Liver (tissue), 9 donors: ENCODE results near the gene PDK1. TPM values are rescaled to one million over a fixed set of nuclear protein-coding genes. Genes with fewer than 3 reads are reported as not detected.

Source experiments
- DNase-seq: peaks from one replicate; pipeline ENCODE4 v3.0.0-alpha.2; 2017; ENCODE audit warnings: low spot score
- H3K27ac ChIP-seq, 2 donors: one replicate each; pipeline ENCODE4 v1.7.0; 2013; ENCODE audit warnings: inconsistent platforms in 2 of 2, low read length in 2 of 2, control low read depth in 1 of 2, low read depth in 1 of 2, mild to moderate bottlenecking in 1 of 2
- H3K27me3 ChIP-seq, 4 donors: one replicate each; pipeline versions ENCODE4 v1.6.1 to v1.7.0; 2013; ENCODE audit warnings: low read length in 3 of 4, inconsistent platforms in 1 of 4, mild to moderate bottlenecking in 1 of 4, moderate library complexity in 1 of 4; ENCODE audit not compliant: control insufficient read depth in 4 of 4, insufficient read depth in 4 of 4
- H3K36me3 ChIP-seq, 4 donors: one replicate each; pipeline versions ENCODE4 v1.6.1 to v1.7.0; 2013; ENCODE audit warnings: low read length in 3 of 4, mild to moderate bottlenecking in 3 of 4, low read depth in 1 of 4, moderate library complexity in 1 of 4; ENCODE audit not compliant: control insufficient read depth in 4 of 4, insufficient read depth in 3 of 4
- H3K4me1 ChIP-seq, 4 donors: one replicate each; pipeline versions ENCODE4 v1.6.1 to v1.7.0; 2013; ENCODE audit warnings: low read length in 3 of 4, mild to moderate bottlenecking in 3 of 4, moderate library complexity in 1 of 4; ENCODE audit not compliant: control insufficient read depth in 4 of 4, insufficient read depth in 4 of 4
- H3K4me3 ChIP-seq, 3 donors: one replicate each; pipeline versions ENCODE4 v1.6.1 to v1.7.0; 2013; ENCODE audit warnings: low read length in 3 of 3, control low read depth in 1 of 3, low read depth in 1 of 3, mild to moderate bottlenecking in 1 of 3
- H3K9ac ChIP-seq, 2 donors: one replicate each; pipeline ENCODE4 v1.7.0; 2013; ENCODE audit warnings: low read length in 2 of 2, mild to moderate bottlenecking in 2 of 2, moderate library complexity in 2 of 2, control low read depth in 1 of 2, low read depth in 1 of 2
- H3K9me3 ChIP-seq, 4 donors: one replicate each; pipeline versions ENCODE4 v1.6.1 to v1.7.0; 2013; ENCODE audit warnings: low read length in 3 of 4; ENCODE audit not compliant: control insufficient read depth in 4 of 4
- ATF3 ChIP-seq: IDR thresholded peaks from 2 replicates; pipeline ENCODE4 v1.6.1; 2016; ENCODE audit warnings: antibody characterized with exemption
- CTCF ChIP-seq: fragments of 150-350 bp; IDR thresholded peaks from 2 replicates; pipeline ENCODE4 v1.5.1; 2017; ENCODE audit warnings: improper control_type of control experiment, low read depth, low read length; ENCODE audit not compliant: missing input control
- EGR1 ChIP-seq, 2 donors: IDR thresholded peaks; 2 replicates each; pipeline ENCODE4 v1.6.1; 2016 to 2018; ENCODE audit warnings: antibody characterized with exemption in 2 of 2, low read depth in 2 of 2
- FOXA2 ChIP-seq: IDR thresholded peaks from 2 replicates; pipeline ENCODE4 v1.6.1; 2016; ENCODE audit warnings: antibody characterized with exemption
- GABPA ChIP-seq, 2 donors: IDR thresholded peaks in 1 of 2; conservative IDR thresholded peaks in 1 of 2; 2 replicates each; pipeline ENCODE4 v1.6.1; 2016; ENCODE audit warnings: antibody characterized with exemption in 2 of 2, mild to moderate bottlenecking in 1 of 2, moderate library complexity in 1 of 2
- HNF4A ChIP-seq, 2 donors: conservative IDR thresholded peaks; 2 replicates each; pipeline ENCODE4 v1.6.1; 2016; ENCODE audit warnings: antibody characterized with exemption in 2 of 2, mild to moderate bottlenecking in 2 of 2
- HNF4G ChIP-seq: IDR thresholded peaks from 2 replicates; pipeline ENCODE4 v1.6.1; 2016; ENCODE audit warnings: antibody characterized with exemption
- JUND ChIP-seq, 2 donors: IDR thresholded peaks; 2 replicates each; pipeline ENCODE4 v1.6.1; 2016; ENCODE audit warnings: antibody characterized with exemption in 2 of 2
- MAX ChIP-seq: IDR thresholded peaks from 2 replicates; pipeline ENCODE4 v1.6.1; 2016; ENCODE audit warnings: antibody characterized with exemption
- NR2F2 ChIP-seq: IDR thresholded peaks from 2 replicates; pipeline ENCODE4 v1.6.1; 2016; ENCODE audit warnings: antibody characterized with exemption
- RAD21 ChIP-seq, 2 donors: IDR thresholded peaks; 2 replicates each; pipeline ENCODE4 v1.6.1; 2016; ENCODE audit warnings: antibody characterized with exemption in 2 of 2, mild to moderate bottlenecking in 2 of 2
- REST ChIP-seq: IDR thresholded peaks from 2 replicates; pipeline ENCODE4 v1.6.1; 2016; ENCODE audit warnings: antibody characterized with exemption, mild to moderate bottlenecking
- SP1 ChIP-seq: IDR thresholded peaks from 2 replicates; pipeline ENCODE4 v1.6.1; 2018; ENCODE audit warnings: antibody characterized with exemption, mild to moderate bottlenecking
- TAF1 ChIP-seq: conservative IDR thresholded peaks from 2 replicates; pipeline ENCODE4 v1.6.1; 2016; ENCODE audit warnings: antibody characterized with exemption, mild to moderate bottlenecking
- ZBTB33 ChIP-seq: IDR thresholded peaks from 2 replicates; pipeline ENCODE4 v1.6.1; 2016; ENCODE audit warnings: antibody characterized with exemption
- WGBS: extraction: QIAGEN DNeasy Blood & Tissue Kit; methylation state at CpG from one replicate; pipeline ENCODE4 v1.1.7; 2013; 5-methylcytosine and 5-hydroxymethylcytosine counted together
- polyA plus RNA-seq, 2 donors: library from polyadenylated mRNA; stranded (reverse) in 1 of 2; unstranded in 1 of 2; fragments of 200-250 nt in 1 of 2; fragments of >200 nt in 1 of 2; fragmentation: Nextera tagmentation in 1 of 2; extraction: Ambion mirVana in 1 of 2; gene quantifications; one replicate each; pipeline versions ENCODE4 v1.2.1 to v1.2.3, GENCODE V29; 2013 to 2015
- total RNA-seq, 2 donors: library from RNA; depleted of rRNA; stranded (reverse); fragments of >200 nt; gene quantifications; one replicate each; pipeline ENCODE4 v1.2.3, GENCODE V29; 2014
- donor health status: healthy.
- donor health status: healthy.
- donor health status: healthy.
- donor health status: healthy.
- donor health status: healthy.

The PDK1 gene
- total and polyA plus RNA-seq, 4 donors, result 4.7 to 10.9 (median 7.8) TPM

- DNase-seq, result no peak
- H3K27ac ChIP-seq, result no peak overlapping the region
- H3K36me3 ChIP-seq, result no peaks in the 10 kb centered on the region
- no peaks in the 10 kb centered on the region for H3K9me3 ChIP-seq
- H3K4me3 ChIP-seq, result no peak overlapping the region
- H3K4me1 ChIP-seq, result peaks cover 0 to 1% (median 0%) of the 10 kb centered on the region in 4 donors
- TF ChIP-seq ZBTB33 (no peak), CTCF (no peak), HNF4G (no peak)
- WGBS, result 77% methylated on average over 3 of the region's 3 CpGs
- no peaks in the 10 kb centered on the region for H3K27me3 ChIP-seq
- H3K9ac ChIP-seq, result no peak overlapping the region
These were observed 83.4 kb downstream of the PDK1 start for GRCh38 chr2:172639256-172639655.

GRCh38 chr2:172639823-172640222, 83.9 kb downstream of the PDK1 start:
- no peak for DNase-seq
- H3K4me1 ChIP-seq, result peaks cover 0 to 5% (median 0%) of the 10 kb centered on the region in 4 donors
- H3K36me3 ChIP-seq, result no peaks in the 10 kb centered on the region
- 82% methylated on average over 2 of the region's 2 CpGs for WGBS
- H3K9ac ChIP-seq, result no peak overlapping the region
- H3K27me3 ChIP-seq, result no peaks in the 10 kb centered on the region
- H3K9me3 ChIP-seq, result no peaks in the 10 kb centered on the region
- no peak overlapping the region for H3K4me3 ChIP-seq
- TF ChIP-seq HNF4G (no peak), EGR1 (IDR thresholded peaks at IDR 0.05; ENCODE audit: low read depth in 2 of 2) (no peak), NR2F2 (no peak), HNF4A (conservative IDR thresholded peaks at IDR 0.05) (no peak), MAX (no peak), SP1 (no peak), GABPA (IDR thresholded peaks at IDR 0.05 in 1 of 2, conservative IDR thresholded peaks at IDR 0.05 in 1 of 2) (no peak), FOXA2 (no peak), RAD21 (IDR thresholded peaks at IDR 0.05) (no peak), JUND (IDR thresholded peaks at IDR 0.05) (no peak), ATF3 (no peak), CTCF (no peak), REST (no peak), TAF1 (no peak)
- no peak overlapping the region for H3K27ac ChIP-seq
